Nephron progenitor cell (in vitro differentiated cells): ENCODE data around the gene NCF4.

Source experiments
- DNase-seq: peaks from one replicate; pipeline ENCODE4 v3.0.0; 2021
- H3K27ac Mint-ChIP-seq: 2 replicates; pipeline ENCODE4 v1.8.0; 2021; ENCODE audit warnings: mild to moderate bottlenecking, moderate library complexity, mixed read lengths
- H3K27me3 Mint-ChIP-seq: 2 replicates; pipeline ENCODE4 v1.8.0; 2021; ENCODE audit warnings: mild to moderate bottlenecking, low read depth, mixed read lengths; ENCODE audit not compliant: poor library complexity
- H3K36me3 Mint-ChIP-seq: 2 replicates; pipeline ENCODE4 v1.8.0; 2021; ENCODE audit warnings: low read depth, mixed read lengths
- H3K4me1 Mint-ChIP-seq: 2 replicates; pipeline ENCODE4 v1.8.0; 2021; ENCODE audit warnings: mixed read lengths
- H3K4me3 Mint-ChIP-seq: 2 replicates; pipeline ENCODE4 v1.8.0; 2021; ENCODE audit warnings: mild to moderate bottlenecking, moderate library complexity, mixed read lengths
- H3K9me3 Mint-ChIP-seq: 2 replicates; pipeline ENCODE4 v1.8.0; 2021; ENCODE audit warnings: mild to moderate bottlenecking, moderate library complexity, mixed read lengths
- CTCF ChIP-seq: fragments of 200-600 bp; sonication (generic); IDR thresholded peaks from 2 replicates; pipeline ENCODE4 v1.5.0; 2021; ENCODE audit warnings: antibody characterized with exemption

NCF4 gene

DNA sequence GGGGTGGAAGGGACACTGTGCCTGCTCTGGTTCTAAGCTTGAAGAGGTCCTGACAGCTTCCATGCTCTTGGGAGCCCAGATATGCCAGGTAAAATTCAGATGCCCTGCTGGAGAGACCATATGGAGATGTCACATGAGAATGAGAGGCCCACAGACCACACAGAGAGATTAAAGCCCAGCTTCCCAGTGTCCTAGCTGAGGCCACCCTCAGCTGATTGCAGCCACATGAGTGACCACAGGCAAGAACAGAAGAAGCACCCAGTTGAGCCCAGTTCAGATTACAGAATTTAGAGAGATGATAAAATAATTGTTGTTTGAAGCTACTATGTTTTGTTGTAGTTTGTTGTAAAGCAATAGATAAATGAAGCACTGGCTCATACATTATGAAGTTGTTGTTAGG lies 29.6 kb upstream of the NCF4 start:
- H3K27ac Mint-ChIP-seq = no peak overlapping the region
- TF ChIP-seq CTCF = no peak

GRCh38 chr22:36831717-36832116 lies 29.1 kb upstream of the NCF4 start:
- H3K9me3 Mint-ChIP-seq = no peaks in the 10 kb centered on the region
- no peaks in the 10 kb centered on the region for H3K4me1 Mint-ChIP-seq
- H3K4me3 Mint-ChIP-seq = no peak overlapping the region
- TF ChIP-seq CTCF = no peak
- no peak for DNase-seq
- no peaks in the 10 kb centered on the region for H3K36me3 Mint-ChIP-seq
- H3K27me3 Mint-ChIP-seq = peaks cover 52% of the 10 kb centered on the region
- H3K27ac Mint-ChIP-seq = no peak overlapping the region

More for the DNA sequence above, 29.6 kb upstream of the NCF4 start:
- H3K36me3 Mint-ChIP-seq = no peaks in the 10 kb centered on the region
- no peaks in the 10 kb centered on the region for H3K9me3 Mint-ChIP-seq
- no peaks in the 10 kb centered on the region for H3K4me1 Mint-ChIP-seq
- H3K4me3 Mint-ChIP-seq = no peak overlapping the region
- no peak for DNase-seq
- H3K27me3 Mint-ChIP-seq = peaks cover 52% of the 10 kb centered on the region

DNA sequence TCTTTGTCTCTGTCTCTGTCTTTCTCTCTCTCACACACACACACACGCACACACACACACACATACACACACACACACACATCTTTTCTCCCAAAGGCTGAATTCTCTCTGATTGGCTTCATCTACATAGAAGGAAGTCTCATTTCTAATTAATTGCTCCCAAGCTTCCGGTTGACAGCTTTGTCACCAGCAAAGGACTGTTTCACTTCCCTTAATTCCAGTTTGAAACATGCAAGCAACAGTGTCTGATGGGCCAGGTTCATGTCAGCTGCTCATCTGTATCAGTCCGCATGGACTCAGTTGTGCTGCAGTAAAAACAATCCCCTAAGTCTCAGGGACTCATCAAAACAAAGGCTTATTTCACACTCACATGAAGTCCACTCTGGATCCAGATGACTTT lies 27.7 kb upstream of the NCF4 start:
- peaks cover 10% of the 10 kb centered on the region for H3K9me3 Mint-ChIP-seq
- H3K36me3 Mint-ChIP-seq = no peaks in the 10 kb centered on the region
- no peaks in the 10 kb centered on the region for H3K4me1 Mint-ChIP-seq
- peaks cover 46% of the 10 kb centered on the region for H3K27me3 Mint-ChIP-seq
- DNase-seq = no peak
- H3K4me3 Mint-ChIP-seq = no peak overlapping the region
- no peak overlapping the region for H3K27ac Mint-ChIP-seq
- TF ChIP-seq CTCF = no peak

DNA sequence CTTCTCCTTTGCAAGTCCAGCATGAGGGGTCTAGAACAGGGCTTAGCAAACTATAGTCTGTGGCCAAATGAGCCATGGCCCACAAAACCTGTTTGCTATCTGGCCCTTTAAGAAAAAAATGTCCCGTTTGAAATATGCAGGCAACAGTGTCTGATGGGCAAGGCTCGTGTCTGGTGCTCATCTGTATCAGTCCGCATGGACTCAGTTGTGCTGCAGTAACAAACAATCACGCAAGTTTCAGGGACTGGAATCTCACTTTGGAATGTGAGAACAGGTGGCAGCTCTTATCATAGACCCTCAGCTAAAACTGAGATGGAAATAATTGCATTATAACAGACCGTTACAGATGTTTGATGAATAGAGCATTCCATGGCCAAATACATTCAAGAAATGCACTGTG lies 24.9 kb upstream of the NCF4 start:
- Mint-ChIP-seq H3K4me3 (no peak overlapping the region), H3K4me1 (no peaks in the 10 kb centered on the region), H3K9me3 (peaks cover 14% of the 10 kb centered on the region), H3K27ac (no peak overlapping the region), H3K36me3 (no peaks in the 10 kb centered on the region), H3K27me3 (peaks cover 46% of the 10 kb centered on the region)
- no peak for DNase-seq
- no peak for TF ChIP-seq CTCF

- no peak for DNase-seq
- Mint-ChIP-seq H3K4me1 (no peaks in the 10 kb centered on the region), H3K36me3 (no peaks in the 10 kb centered on the region), H3K9me3 (peaks cover 14% of the 10 kb centered on the region), H3K4me3 (no peak overlapping the region), H3K27me3 (peaks cover 46% of the 10 kb centered on the region), H3K27ac (no peak overlapping the region)
- TF ChIP-seq CTCF = no peak
Observed at GRCh38 chr22:36838119-36839030, 22.4 kb upstream of the NCF4 start.
